Activated CD8-positive, alpha-beta memory T cell treated with anti-CD3 and anti-CD28 coated beads for 1 hour (primary cell): ENCODE results near the gene PDZD2.
"Not testable (repeated sequence)": the region's sequence is repeated elsewhere in the genome, so short reads cannot be mapped to it uniquely, and the experiment has no call there.

Source experiments
- DNase-seq, 2 donors: peaks; one replicate each; pipeline ENCODE4 v3.0.0-alpha.2; 2020; ENCODE audit warnings: low read depth in 1 of 2; ENCODE audit errors: extremely low read depth in 1 of 2

The PDZD2 gene

DNA sequence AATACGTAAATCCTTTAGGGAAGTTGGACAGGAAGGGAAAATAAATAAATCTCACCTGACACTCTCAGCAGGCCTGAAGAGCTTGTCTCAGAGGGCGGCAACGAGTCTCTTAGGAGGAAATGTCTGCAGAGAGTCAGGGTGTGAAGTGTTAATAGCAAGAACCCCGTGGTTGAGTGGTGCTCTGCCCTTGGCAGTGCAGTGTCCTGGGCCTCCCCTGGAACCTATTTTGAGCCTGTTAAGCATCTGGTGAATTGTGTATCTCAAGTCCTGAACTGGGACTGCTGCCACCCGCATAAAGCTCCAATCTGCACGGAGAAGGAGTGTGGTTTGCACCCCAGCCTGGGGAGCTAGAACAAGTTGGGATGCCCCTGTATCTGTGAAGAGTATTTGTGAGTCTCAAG is 323.4 kb downstream of the PDZD2 start:
- no peak for DNase-seq

GRCh38 chr5:31962871-31963307 is 324.0 kb downstream of the PDZD2 start:
- DNase-seq = no peak

DNA sequence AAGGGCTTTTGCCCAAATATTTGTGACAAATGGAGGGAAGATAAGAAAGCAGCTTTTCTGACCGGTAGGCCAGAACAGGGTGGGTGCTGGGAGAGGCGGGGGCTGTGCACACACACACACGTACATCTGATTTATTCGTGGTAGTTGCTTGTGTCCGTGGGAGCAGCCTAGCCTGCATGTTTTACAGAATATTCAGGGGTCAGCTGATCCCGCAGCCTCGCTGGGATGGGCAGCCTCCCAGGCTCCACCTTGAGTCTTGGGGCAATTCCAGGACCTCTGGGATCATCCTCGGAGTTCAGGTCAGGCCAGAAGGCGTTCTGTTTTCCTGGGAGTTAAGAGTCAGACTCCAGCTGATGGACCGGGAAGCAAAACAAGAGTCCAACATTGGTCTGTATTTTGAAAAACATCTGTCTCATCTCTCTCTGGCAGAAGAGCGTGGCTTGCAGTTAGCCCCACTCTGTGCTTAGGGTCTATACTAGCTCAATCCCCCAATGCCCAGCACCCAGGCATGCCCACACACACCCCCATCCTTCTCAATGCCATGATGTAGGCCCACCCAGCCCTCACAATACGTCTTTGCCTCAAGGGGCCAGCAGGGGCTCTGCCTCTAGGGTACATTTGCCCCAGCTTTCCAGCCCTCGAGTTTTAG is 324.6 kb downstream of the PDZD2 start:
- DNase-seq = no peak

GRCh38 chr5:31964007-31964360 is 325.1 kb downstream of the PDZD2 start:
- no peak for DNase-seq

- DNase-seq = no peak
These were observed 326.3 kb downstream of the PDZD2 start for GRCh38 chr5:31965227-31965626.

GRCh38 chr5:31966936-31967335 is 328.0 kb downstream of the PDZD2 start:
- DNase-seq = no peak

DNA sequence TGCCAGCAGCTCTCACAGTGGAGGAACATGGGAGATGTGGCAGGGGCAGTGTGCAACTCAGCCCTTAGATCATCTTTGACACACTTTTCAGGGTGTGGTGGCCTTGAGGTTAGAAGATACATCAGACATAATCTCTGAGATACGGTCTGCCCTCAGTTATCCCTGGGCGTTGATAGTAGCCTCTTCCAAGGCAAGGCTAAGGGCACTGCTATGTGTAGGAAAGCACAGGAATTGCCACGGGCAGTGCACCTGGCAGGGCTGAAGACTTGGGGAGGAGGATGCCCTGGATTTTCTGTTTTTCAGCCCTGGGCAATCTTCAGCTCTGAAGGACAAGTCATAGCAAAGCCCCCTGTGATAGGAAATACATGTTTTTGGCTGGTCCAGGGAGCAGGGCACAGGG is 328.5 kb downstream of the PDZD2 start:
- no peak for DNase-seq

GRCh38 chr5:31972558-31972957 is 333.6 kb downstream of the PDZD2 start:
- no peak for DNase-seq

DNA sequence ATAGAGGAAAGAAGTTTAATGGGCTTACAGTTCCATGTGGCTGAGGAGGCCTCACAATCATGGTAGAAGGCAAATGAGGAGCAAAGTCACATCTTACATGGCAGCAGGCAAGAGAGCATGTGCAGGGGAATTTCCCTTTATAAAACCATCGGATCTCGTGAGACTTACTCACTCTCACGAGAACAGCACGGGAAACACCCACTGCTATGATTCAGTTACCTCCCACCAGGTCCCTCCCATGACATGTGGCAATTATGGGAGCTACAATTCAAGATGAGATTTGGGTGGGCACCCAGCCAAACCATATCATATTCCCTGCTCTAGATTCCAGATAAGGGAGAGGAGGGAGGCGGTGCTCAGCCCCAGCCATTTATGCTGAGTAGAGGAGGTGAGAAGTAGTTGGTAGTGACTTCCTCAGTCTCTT is 336.3 kb downstream of the PDZD2 start:
- DNase-seq = not testable (repeated sequence)

- no peak for DNase-seq
These were observed 337.2 kb downstream of the PDZD2 start for GRCh38 chr5:31976169-31976568.

DNA sequence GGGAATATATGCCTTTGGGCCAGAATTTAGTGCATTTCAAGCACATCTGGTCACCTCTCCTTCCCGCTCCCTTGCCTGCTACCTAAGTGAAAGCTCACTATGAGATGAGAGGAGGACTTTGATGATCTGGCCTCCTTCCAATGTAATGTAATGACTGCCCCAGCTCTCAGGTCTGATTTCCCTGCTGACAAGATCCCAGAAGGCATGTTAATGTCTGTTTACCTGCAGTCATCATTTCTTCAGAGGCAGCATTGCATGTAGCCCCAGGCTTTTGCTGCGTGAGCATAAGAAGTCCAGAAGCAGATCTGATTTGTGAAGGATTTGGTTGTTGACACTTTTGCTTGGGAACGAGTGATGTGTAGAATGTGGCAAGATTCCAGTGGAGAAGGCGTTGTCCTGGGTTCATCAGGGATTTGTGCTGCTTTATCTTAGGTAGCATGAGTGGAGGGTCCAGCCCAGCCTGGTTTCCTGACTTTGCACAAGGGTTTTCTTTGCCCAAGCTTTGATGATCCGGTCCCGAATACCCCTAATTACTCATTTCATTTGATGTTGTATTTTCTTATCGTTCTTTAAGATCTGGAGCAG is 342.5 kb downstream of the PDZD2 start:
- no peak for DNase-seq

DNA sequence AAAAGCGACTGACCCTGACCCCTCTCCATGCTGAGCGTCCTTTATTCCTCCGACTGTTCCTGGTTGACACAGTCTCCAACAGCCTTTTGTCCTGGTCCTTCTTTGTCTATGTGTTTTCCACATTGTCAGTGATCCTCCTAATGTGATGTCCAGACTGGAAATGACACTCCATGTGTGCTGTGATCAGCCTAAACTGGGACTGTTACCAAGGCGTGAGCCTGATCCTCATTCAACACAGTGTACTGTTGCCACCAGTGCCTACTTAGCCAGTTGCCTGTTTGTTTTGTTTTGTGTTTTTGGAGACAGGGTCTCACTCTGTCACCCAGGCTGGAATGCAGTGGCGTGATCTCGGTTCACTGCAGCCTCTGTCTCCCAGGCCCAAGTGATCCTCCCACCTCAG is 343.1 kb downstream of the PDZD2 start:
- DNase-seq = no peak

GRCh38 chr5:31982621-31983020 is 343.7 kb downstream of the PDZD2 start:
- no peak for DNase-seq

GRCh38 chr5:31983851-31984250 is 344.9 kb downstream of the PDZD2 start:
- no peak for DNase-seq

DNA sequence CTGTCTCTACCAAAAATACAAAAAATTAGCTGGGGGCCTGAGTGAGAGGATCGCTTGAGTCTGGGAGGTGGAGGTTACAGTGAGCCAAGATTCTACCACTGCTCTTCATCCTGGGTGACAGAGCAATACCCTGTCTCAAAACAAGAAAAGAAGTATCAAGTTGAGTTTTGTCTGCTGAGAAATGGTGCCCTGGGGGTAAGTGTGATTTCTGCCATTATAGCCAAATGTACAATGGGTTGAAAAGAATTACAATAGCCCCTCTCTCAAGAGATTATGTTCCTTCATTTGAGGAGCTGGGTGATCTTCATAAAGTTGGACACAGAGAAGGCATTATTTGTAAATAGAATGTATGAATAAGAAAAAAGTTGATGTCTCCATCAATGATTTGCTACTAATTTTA is 345.8 kb downstream of the PDZD2 start:
- no peak for DNase-seq

DNA sequence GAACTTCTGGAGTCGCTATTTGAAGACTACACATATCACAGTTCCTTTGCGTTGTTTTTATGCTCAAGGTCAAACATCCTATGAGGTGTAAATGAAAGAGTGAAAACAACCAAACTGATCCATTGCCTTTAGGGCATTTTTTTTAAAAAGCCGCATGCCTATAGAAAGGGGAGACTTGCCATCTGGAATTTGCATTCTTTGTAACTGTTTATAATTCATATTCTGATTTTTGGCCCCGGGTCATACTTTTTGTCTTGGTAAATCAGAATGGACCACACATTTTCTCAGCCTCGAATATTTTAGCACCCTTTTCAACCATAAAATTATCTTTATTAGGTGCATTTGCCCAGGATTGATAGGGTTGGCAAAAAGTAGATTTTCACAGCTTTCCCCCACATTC is 347.2 kb downstream of the PDZD2 start:
- DNase-seq = no peak

DNA sequence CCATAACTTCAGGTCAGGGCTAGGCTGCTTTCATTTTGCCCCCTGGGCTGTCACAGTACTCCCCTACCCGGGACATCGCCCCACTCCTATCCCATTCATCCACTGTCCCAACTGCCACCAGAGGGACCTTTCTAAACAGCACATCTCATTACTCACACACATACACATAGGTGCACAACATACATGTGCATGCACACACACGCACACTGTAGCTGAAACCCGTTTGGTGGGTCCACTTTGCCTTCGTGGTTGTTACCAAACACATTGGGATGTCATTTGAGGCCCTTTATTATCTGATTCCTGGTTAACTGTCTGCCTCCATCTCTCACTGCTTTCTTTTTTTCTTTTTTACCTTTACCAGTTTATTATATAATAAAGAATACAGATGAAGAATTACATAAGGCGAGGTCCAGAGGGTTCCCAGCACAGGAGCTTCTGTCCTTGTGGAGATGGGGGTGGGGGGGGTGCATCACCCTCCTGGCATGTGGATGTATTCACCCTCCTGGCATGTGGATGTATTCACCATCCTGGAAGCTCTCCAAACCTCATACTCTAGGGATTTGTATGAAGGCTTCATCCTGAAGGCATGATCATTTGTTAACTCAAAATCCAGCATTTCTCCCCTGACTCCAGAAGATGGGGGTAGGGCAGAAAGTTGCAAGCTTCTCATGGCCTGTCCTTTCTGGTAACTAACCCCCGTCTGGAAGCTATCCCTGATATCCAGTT is 349.2 kb downstream of the PDZD2 start:
- DNase-seq = no peak

GRCh38 chr5:31990081-31990650 is 351.2 kb downstream of the PDZD2 start:
- DNase-seq = no peak

DNA sequence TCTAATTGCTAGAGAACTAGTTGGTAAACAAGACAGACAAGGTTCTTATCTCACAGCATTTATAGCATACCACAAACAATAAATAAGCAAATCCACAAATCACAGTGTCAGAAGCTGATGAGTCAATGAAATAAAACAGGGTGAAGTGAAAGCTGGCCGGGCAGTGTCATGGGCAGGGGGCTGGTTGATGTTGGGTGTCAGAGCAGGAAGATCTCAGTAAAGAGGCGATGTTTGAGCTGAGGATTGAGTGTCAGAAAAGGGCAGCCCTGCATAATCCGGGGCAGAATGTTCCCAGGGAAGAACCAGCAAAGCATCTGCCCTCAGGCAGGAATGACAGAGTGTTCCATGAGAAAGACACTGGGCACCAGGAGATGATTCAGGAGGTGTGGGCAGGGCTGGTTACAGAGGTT is 351.8 kb downstream of the PDZD2 start:
- no peak for DNase-seq

GRCh38 chr5:31992377-31992776 is 353.4 kb downstream of the PDZD2 start:
- no peak for DNase-seq

DNA sequence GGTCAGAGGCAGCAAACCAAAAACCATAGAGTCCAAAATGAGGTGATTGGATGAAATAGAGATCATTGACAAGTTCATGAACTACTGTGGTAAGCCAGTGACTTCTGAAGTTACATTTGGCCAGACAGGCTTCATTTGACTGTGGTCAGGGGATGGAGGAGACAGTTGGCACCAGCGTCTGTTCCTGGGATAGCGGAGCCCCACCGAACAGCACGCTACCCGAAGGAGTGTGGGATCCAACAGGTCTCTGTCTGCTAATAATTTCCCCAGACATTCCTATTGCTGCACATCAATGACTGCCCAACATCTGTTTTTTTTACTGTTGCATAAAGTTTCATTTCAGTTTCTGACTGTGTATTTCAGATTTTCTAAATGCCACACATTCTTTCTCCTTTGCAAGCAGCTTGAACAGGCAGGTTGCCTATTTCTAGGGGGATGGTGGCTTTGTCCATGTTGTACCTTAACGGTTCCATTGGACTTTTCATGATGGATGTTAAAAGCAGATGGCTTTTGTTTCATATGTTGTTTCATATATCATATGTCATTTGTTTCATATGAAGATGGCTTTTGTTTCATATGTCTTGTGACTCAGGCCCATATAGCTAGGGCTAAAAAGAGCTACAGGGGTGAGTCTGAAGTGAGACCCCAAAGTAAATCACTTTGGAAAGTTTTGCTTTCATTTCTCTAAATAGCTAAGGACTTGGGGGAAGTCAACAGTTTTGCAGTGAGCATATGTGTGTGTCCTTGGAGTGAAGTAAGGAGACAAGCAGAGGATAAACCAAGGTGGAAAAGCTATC is 354.4 kb downstream of the PDZD2 start:
- no peak for DNase-seq
